ENCODE data around the gene SPATA2L.

DNA sequence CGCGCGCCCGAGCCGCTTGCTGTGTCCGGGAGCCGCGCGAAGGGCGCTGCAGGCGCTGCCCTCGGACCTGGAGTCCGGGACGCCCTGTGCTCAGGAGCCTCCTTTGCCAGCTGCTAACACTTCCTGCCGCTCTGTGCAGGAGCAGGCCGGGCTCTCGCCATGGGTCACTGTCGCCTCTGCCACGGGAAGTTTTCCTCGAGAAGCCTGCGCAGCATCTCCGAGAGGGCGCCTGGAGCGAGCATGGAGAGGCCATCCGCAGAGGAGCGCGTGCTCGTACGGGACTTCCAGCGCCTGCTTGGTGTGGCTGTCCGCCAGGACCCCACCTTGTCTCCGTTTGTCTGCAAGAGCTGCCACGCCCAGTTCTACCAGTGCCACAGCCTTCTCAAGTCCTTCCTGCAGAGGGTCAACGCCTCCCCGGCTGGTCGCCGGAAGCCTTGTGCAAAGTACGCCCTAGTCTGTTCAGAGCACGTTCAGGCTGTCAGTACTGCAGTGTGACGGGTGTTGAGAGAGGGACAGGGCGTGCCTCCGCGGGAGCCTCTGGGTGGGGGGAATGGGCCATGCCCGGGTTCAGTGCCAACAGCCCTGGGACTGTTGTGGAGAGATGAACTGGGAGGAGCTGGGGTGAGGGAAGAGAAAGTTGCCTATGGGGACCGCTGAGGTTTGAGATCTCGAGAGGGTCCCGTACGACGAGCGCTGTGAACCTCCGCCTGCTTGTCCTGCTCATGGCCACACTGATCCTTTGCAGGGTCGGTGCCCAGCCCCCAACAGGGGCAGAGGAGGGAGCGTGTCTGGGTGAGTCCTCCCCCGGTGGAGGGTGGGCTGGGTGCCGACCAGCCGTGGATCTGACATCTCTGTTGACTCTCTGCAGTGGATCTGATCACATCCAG, 21.1 kb upstream of the SPATA2L start:
- TF ChIP-seq, protein P1, sequence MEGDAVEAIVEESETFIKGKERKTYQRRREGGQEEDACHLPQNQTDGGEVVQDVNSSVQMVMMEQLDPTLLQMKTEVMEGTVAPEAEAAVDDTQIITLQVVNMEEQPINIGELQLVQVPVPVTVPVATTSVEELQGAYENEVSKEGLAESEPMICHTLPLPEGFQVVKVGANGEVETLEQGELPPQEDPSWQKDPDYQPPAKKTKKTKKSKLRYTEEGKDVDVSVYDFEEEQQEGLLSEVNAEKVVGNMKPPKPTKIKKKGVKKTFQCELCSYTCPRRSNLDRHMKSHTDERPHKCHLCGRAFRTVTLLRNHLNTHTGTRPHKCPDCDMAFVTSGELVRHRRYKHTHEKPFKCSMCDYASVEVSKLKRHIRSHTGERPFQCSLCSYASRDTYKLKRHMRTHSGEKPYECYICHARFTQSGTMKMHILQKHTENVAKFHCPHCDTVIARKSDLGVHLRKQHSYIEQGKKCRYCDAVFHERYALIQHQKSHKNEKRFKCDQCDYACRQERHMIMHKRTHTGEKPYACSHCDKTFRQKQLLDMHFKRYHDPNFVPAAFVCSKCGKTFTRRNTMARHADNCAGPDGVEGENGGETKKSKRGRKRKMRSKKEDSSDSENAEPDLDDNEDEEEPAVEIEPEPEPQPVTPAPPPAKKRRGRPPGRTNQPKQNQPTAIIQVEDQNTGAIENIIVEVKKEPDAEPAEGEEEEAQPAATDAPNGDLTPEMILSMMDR (conservative IDR thresholded peaks at IDR 0.05; ENCODE audit: low read depth, low read length): no peak
- TF ChIP-seq EZH2phosphoT487 (IDR thresholded peaks at IDR 0.05; ENCODE audit: borderline replicate concordance, low read length): no peak
